Suprapubic skin (tissue), 4 donors: Measurements from ENCODE around the gene SETX.

ENCODE experiments used
- EP300 ChIP-seq: sonication (generic); formaldehyde crosslinking; IDR thresholded peaks from one replicate; pipeline ENCODE4 v1.6.1; 2017; ENCODE audit warnings: antibody characterized with exemption
- POLR2A ChIP-seq, 2 donors: fragments of 450-650 bp; IDR thresholded peaks; one replicate each; pipeline ENCODE4 v1.6.1; 2017; ENCODE audit warnings: antibody characterized with exemption in 2 of 2, mild to moderate bottlenecking in 2 of 2, moderate library complexity in 2 of 2
- POLR2AphosphoS5 ChIP-seq, 3 donors: sonication (generic); formaldehyde crosslinking; IDR thresholded peaks; one replicate each; pipeline ENCODE4 v1.6.1; 2017; ENCODE audit warnings: antibody characterized with exemption in 3 of 3
- TF ChIP-seq, protein P1 (sequence below), 2 donors: fragments of 200-600 bp in 1 of 2; fragments of 450-650 bp in 1 of 2; sonication (generic) in 1 of 2; IDR thresholded peaks; one replicate each; pipeline ENCODE4 v1.5.1; 2016 to 2019; ENCODE audit warnings: antibody characterized with exemption in 2 of 2, mild to moderate bottlenecking in 1 of 2, moderate library complexity in 1 of 2

- TF ChIP-seq, protein P1, sequence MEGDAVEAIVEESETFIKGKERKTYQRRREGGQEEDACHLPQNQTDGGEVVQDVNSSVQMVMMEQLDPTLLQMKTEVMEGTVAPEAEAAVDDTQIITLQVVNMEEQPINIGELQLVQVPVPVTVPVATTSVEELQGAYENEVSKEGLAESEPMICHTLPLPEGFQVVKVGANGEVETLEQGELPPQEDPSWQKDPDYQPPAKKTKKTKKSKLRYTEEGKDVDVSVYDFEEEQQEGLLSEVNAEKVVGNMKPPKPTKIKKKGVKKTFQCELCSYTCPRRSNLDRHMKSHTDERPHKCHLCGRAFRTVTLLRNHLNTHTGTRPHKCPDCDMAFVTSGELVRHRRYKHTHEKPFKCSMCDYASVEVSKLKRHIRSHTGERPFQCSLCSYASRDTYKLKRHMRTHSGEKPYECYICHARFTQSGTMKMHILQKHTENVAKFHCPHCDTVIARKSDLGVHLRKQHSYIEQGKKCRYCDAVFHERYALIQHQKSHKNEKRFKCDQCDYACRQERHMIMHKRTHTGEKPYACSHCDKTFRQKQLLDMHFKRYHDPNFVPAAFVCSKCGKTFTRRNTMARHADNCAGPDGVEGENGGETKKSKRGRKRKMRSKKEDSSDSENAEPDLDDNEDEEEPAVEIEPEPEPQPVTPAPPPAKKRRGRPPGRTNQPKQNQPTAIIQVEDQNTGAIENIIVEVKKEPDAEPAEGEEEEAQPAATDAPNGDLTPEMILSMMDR (IDR thresholded peaks at IDR 0.05) = no peak
- TF ChIP-seq POLR2AphosphoS5 (IDR thresholded peaks at IDR 0.05) (no peak), POLR2A (IDR thresholded peaks at IDR 0.05) (no peak), EP300 (no peak)
Observed at GRCh38 chr9:132249690-132250089, 105.1 kb downstream of the SETX start.
